DND-41 (cell line): ENCODE measurements around the gene ARHGAP26.
"Not testable (repeated sequence)": the region's sequence is repeated elsewhere in the genome, so short reads cannot be mapped to it uniquely, and the experiment has no call there.

Experiments used
- ATAC-seq: fragments of 200-7000 bp; cut with Tn5 transposase; 3 replicates; pipeline ENCODE4 v1.9.1; 2021; ENCODE audit warnings: low read depth; ENCODE audit not compliant: insufficient read depth
- DNase-seq: peaks from one replicate; pipeline ENCODE4 v3.0.0-alpha.2; 2020
- H2AFZ ChIP-seq: 2 replicates; pipeline ENCODE4 v1.6.0; 2012; ENCODE audit warnings: low read depth, low read length
- H3K27ac ChIP-seq: 2 replicates; pipeline ENCODE4 v1.5.1; 2012; ENCODE audit warnings: low read length, inconsistent platforms
- H3K27me3 ChIP-seq: fragments of 200-600 bp; sonication (generic); 2 replicates; pipeline ENCODE4 v1.6.0; 2012; ENCODE audit warnings: low read length, mild to moderate bottlenecking, inconsistent platforms; ENCODE audit not compliant: insufficient read depth, poor library complexity
- H3K36me3 ChIP-seq: 2 replicates; pipeline ENCODE4 v1.5.1; 2012; ENCODE audit warnings: low read length, inconsistent platforms; ENCODE audit not compliant: insufficient read depth
- H3K4me1 ChIP-seq: 2 replicates; pipeline ENCODE4 v1.5.1; 2012; ENCODE audit warnings: mild to moderate bottlenecking, low read length; ENCODE audit not compliant: insufficient read depth
- H3K4me2 ChIP-seq: 2 replicates; pipeline ENCODE4 v1.6.0; 2012; ENCODE audit warnings: mild to moderate bottlenecking, moderate library complexity, low read length, inconsistent platforms; ENCODE audit not compliant: insufficient read depth
- H3K4me3 ChIP-seq, 2 experiments: fragments of 200-600 bp in 1 of 2; shearing (Covaris generic) in 1 of 2; 2 replicates each; pipeline ENCODE4 v1.5.1; 2012 to 2016; ENCODE audit warnings: inconsistent platforms in 2 of 2, low read length in 2 of 2, mild to moderate bottlenecking in 2 of 2, low read depth in 1 of 2, moderate library complexity in 1 of 2
- H3K79me2 ChIP-seq: 2 replicates; pipeline ENCODE4 v1.6.0; 2012; ENCODE audit warnings: low read length, inconsistent platforms; ENCODE audit not compliant: insufficient read depth
- H3K9ac ChIP-seq: 2 replicates; pipeline ENCODE4 v1.6.0; 2012; ENCODE audit warnings: low read depth, mild to moderate bottlenecking, inconsistent platforms, low read length, moderate library complexity
- H3K9me3 ChIP-seq: 2 replicates; pipeline ENCODE4 v1.5.1; 2012; ENCODE audit warnings: low read length, moderate library complexity, mild to moderate bottlenecking, inconsistent platforms; ENCODE audit not compliant: insufficient read depth, severe bottlenecking
- H4K20me1 ChIP-seq: 2 replicates; pipeline ENCODE4 v1.6.0; 2012; ENCODE audit warnings: low read length; ENCODE audit not compliant: insufficient read depth
- CTCF ChIP-seq: IDR thresholded peaks from 2 replicates; pipeline ENCODE4 v1.5.1; 2012; ENCODE audit warnings: borderline replicate concordance, low read length, moderate library complexity, mild to moderate bottlenecking; ENCODE audit not compliant: poor library complexity, severe bottlenecking; ENCODE audit errors: extremely low read depth
- EZH2 ChIP-seq: IDR thresholded peaks from 3 replicates; pipeline ENCODE4 v1.6.1; 2012; ENCODE audit warnings: borderline replicate concordance, low read depth, mild to moderate bottlenecking, moderate library complexity, low read length, inconsistent platforms; ENCODE audit not compliant: severe bottlenecking

The ARHGAP26 gene

GRCh38 chr5:142962174-142962533 lies 192.0 kb downstream of the ARHGAP26 start:
- Histone ChIP-seq H3K36me3 (no peaks in the 10 kb centered on the region), H3K4me1 (no peaks in the 10 kb centered on the region), H3K4me2 (no peak overlapping the region), H3K4me3 (no peak overlapping the region), H3K9me3 (no peaks in the 10 kb centered on the region), H3K9ac (no peak overlapping the region), H4K20me1 (no peaks in the 10 kb centered on the region), H3K27ac (no peak overlapping the region), H3K27me3 (no peaks in the 10 kb centered on the region), H2AFZ (no peak overlapping the region), H3K79me2 (no peaks in the 10 kb centered on the region)
- DNase-seq (no peak), ATAC-seq (no peak)
- TF ChIP-seq CTCF (no peak), EZH2 (no peak)

GRCh38 chr5:142965258-142966120 lies 195.3 kb downstream of the ARHGAP26 start:
- not testable (repeated sequence) for H3K4me1 ChIP-seq, H3K9ac ChIP-seq, DNase-seq, ATAC-seq, H3K9me3 ChIP-seq, H2AFZ ChIP-seq, H3K27me3 ChIP-seq, H3K27ac ChIP-seq, H3K79me2 ChIP-seq, H3K36me3 ChIP-seq, H4K20me1 ChIP-seq, H3K4me2 ChIP-seq, H3K4me3 ChIP-seq

GRCh38 chr5:142966121-142966420 lies 195.9 kb downstream of the ARHGAP26 start:
- no peak for ATAC-seq
- H4K20me1 ChIP-seq = no peaks in the 10 kb centered on the region
- no peaks in the 10 kb centered on the region for H3K9me3 ChIP-seq
- no peak overlapping the region for H3K4me2 ChIP-seq
- no peaks in the 10 kb centered on the region for H3K79me2 ChIP-seq
- H2AFZ ChIP-seq = no peak overlapping the region
- H3K4me1 ChIP-seq = no peaks in the 10 kb centered on the region
- DNase-seq = no peak
- no peak for TF ChIP-seq EZH2
- TF ChIP-seq CTCF = no peak
- no peak overlapping the region for H3K27ac ChIP-seq
- no peaks in the 10 kb centered on the region for H3K27me3 ChIP-seq
- H3K4me3 ChIP-seq = no peak overlapping the region
- no peak overlapping the region for H3K9ac ChIP-seq
- H3K36me3 ChIP-seq = no peaks in the 10 kb centered on the region

- DNase-seq (no peak), ATAC-seq (no peak)
- Histone ChIP-seq H3K4me2 (no peak overlapping the region), H3K27ac (no peak overlapping the region), H4K20me1 (no peaks in the 10 kb centered on the region), H3K9me3 (no peaks in the 10 kb centered on the region), H3K36me3 (no peaks in the 10 kb centered on the region), H3K4me1 (no peaks in the 10 kb centered on the region), H2AFZ (no peak overlapping the region), H3K4me3 (no peak overlapping the region), H3K79me2 (no peaks in the 10 kb centered on the region), H3K27me3 (no peaks in the 10 kb centered on the region), H3K9ac (no peak overlapping the region)
- TF ChIP-seq EZH2 = no peak
- TF ChIP-seq CTCF = no peak
Observed at GRCh38 chr5:142969186-142969585, 199.0 kb downstream of the ARHGAP26 start.
